NCI-H82 treated with DMSO at 0.1 percent for 48 hours (cell line): ENCODE results near the gene CNIH3.
"Not testable (repeated sequence)": the region's sequence is repeated elsewhere in the genome, so short reads cannot be mapped to it uniquely, and the experiment has no call there.

ENCODE experiments used
- DNase-seq: peaks from one replicate; lab custom pipeline; 2025; ENCODE audit not compliant: unreplicated experiment; lab: John Stamatoyannopoulos, UW

Gene CNIH3

DNA sequence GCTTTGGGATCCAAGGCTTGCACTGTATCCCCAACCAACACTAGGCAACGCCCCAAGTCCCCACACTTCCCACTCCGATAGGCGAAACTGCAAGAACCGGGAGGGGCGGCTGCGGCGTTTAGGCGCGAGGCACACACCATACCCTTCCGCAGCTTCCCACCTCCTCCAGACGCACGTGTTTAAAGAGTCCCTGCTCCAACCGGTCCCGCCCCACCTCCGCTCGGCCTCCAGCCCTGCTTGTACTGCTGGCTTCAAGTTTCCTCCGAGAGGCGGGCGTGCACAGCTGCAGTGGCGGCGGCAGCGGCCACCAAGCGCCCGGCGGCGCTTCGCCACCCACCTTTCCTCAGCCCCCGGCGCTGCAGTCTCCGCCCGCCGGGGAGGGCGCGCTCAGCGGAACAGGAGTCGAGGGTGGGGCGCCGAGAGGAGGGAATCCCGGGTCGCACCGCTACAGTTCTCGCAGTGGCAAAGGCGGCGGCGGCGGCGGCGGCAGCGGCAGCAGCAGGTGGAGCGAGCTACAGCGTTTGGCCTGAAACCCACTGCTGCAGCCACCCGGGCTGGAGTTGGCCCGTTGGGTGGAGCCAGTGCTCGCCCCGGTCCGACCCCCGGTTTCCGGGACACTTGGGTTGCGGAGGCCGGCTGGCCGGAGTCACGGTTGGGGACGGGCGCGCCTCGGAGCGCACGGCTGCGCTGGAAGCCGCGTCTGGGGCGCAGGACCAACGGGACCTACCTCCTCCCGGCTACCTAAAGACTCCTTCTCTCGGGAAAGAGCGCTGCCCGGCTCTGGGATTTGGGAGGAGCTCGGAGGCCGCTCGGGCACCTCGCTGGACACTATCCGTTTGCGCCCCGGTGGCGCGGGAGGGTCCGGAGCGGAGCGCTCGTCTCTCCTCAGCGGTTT lies at the start of gene CNIH3:
Gene CNIH3 (plus strand): TSS at position 457 of the 895 bp plus-strand sequence. CDS start 858 bp downstream, outside the sequence.
- DNase-seq = peak; percentile 13

- not testable (repeated sequence) for DNase-seq
Observed at GRCh38 chr1:224566492-224566891, 49.6 kb upstream of the CNIH3 start.

DNA sequence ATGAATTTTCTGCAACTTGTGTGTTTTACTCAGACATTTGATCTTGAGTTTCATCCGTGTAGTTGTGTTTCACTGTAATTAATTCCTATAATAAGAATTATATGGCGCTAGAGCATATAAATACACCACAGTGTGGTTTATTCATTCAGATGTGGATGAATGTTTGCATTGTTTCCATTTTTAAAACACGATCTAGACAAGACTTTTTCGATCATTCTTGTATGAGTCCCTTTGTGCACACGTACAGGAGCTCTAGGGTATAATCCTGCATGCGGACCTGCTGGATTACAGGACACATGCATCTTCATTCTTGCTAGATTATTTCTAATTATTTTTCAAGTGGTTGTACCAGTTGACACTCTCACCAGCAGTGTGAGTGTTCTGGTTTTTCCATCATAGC lies 46.8 kb upstream of the CNIH3 start:
- no peak for DNase-seq

DNA sequence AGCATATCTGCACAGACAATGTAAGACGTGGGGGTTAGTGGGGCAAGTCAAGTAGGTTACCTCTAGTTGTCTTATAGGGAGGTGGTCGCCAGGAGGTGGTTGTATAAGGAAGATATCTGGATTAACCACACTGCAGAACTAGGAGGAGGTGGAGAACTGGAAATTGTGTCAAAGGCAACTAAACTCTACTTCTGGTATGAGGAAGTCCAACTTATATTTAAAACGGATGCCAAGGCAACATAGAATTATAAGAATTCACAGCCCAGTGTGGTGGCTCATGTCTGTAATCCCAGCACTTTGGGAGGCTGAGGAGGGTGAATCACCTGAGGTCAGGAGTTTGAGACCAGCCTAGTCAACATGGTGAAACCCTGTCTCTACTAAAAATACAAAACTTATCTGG lies 44.1 kb upstream of the CNIH3 start:
- DNase-seq = not testable (repeated sequence)

DNA sequence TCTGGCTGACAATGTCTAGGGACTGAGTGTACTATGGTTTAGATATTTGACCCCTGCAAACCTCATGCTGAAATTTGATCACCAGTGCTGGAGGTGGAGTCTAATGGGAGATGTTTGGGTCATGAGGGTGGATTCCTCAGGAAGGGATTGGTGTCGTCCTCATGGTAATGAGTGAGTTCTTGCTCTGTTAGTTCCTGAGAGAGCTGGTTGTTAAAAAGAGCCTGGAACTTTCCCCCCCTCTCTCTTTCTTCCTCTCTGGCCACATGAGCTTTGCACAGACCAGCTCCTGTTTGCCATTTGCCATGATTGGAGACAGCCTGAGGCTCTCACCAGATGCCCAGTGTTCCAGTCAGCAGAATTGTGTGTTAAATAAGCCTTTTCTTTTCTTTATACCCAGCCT lies 36.6 kb upstream of the CNIH3 start:
- no peak for DNase-seq

DNA sequence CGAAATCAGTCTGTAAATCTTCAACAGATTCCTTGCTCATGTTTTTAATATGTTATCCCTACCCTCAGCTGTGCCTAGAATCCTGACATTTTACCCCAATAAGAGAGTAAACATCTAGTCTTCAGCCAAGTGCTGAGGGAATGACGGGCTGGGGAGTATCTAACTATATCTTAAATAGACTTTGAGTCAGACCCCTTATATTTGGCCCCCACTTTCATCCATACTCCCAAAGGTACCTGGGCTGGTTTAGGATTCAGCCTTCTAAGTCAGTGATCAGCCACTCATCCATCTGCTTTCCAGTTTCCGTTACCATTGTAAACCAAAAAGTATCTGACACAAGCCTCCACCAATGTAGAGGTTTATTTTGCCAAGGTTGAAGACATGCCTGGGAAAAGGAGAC lies 36.1 kb upstream of the CNIH3 start:
- DNase-seq = no peak

GRCh38 chr1:224582041-224582440 lies 34.1 kb upstream of the CNIH3 start:
- no peak for DNase-seq

DNA sequence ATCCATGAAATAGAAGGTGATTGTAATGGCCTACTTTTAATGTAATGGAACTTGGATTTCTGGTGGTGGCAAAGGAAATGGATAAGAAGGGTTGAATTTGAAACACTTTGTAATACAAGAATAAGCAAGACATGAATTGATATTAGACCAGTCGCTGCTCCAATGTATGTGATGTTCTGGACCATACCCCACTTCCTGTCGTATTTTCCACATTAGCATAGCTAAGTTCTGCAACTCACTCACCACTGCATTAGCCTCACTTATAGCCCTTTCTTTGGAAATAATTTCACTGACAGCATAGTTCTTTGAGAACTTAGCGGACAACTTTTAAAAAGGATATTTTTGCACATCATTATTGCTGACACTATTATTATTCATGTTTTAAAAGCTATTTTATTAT lies 32.3 kb upstream of the CNIH3 start:
- DNase-seq = no peak

DNA sequence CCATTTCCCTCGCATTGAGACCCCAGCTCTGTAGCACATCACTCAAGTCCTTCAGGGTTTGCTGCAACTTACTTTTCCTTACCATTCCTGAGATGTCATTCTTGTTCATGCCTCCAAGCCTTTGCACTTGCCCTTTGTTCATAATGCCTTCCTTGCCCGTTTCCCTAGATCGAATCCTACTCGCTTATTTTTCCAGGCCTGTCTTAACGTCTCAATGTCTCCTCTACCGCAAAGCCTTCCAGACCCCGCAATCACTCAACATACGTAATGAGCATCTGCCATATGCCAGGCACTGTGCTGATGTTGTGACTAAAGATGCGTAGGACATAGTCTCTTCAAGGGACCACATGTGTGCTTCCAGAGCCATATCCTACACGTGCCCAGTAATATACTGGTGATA lies 31.1 kb upstream of the CNIH3 start:
- no peak for DNase-seq

GRCh38 chr1:224587051-224587450 lies 29.1 kb upstream of the CNIH3 start:
- no peak for DNase-seq

GRCh38 chr1:224588515-224588914 lies 27.6 kb upstream of the CNIH3 start:
- no peak for DNase-seq

DNA sequence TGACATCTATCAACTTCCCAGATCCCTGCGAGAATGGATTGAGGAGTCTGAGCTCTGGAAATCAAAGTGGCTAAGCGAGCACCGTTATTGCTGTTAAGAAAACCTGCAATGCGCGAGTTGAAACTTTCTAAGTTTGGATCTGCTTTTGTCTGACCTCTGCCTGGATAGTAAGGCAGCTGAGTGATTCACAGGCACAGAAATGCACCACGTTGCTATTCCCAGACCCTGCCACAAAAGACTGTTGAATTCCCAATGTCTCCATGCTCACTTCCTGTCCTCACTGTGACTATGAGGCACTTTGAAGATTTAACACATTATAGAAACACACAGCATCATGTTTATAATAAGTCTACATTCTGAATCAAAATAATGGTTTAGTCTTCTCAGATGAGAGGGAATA lies 27.1 kb upstream of the CNIH3 start:
- DNase-seq = no peak

- no peak for DNase-seq
Observed at GRCh38 chr1:224591326-224591725, 24.8 kb upstream of the CNIH3 start.

- no peak for DNase-seq
Observed at GRCh38 chr1:224592636-224593582, 23.2 kb upstream of the CNIH3 start.

DNA sequence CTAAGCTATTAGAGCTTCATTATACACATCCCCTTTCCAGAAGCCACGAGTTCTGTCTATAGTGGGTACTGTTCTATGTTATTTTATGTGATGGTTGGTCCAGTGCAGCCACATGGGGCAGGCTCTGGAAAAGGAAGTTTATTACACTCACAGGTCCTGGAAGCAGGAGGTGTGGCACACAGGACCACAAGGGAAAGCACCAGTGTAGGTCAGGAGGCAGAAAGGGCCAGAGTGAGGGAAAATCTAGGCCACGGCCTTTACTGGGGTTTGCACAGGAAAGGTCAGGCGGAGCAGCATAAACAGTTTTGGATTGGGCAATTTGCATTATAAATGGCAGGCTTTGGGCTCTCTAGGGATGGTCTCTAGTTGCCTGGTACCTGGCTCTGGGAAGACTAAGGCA lies 21.8 kb upstream of the CNIH3 start:
- no peak for DNase-seq

DNA sequence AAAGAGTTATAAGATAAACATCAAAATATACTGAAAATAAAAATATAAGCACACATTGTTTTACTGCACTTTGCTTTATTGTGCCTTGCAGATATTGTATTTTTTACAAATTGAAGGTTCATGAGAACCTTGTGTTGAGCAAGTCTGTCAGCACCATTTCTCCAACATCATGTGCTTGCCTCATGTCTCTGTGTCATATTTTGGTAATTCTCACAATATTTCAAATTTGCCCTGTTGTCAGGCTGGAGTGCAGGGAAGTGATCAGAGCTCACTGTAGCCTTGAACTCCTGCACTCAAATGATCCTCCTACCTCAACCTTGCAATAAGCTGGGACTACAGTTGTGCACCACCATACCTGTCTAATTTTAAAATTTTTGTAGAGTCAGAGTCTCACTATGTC lies 21.3 kb upstream of the CNIH3 start:
- DNase-seq = no peak

DNA sequence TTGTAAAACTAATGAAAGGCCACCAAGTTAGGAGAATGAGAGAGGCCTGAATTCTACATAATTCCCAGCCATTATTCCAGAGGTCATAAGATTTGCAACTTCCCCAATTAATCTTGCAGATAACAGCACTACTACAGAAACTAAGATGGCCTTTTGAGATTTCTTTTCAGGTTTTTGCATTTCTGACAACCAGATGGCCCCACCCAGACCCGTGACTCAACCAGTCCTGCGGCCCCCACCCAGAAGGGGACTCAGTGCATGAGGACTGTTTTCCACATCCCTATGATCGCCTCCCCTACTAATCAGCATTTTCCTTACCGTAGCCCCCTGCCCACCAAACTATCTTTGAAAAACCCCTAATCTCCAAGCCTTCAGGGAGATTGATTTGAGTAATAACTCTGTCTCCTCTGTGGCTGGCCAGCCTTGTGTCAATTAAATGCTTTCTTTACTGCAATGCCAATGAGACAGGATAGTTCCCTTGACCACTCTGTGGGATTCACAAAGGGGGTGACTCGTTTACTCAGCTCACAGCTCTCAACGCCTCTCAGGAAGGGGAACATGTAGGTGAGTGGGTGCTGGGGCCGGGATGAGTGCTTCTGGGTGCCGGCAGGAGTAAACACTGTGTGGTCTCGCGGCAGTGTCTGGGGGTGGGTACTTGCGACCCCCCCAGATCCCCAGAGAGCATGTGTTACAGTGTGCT lies 10.5 kb upstream of the CNIH3 start:
- no peak for DNase-seq

- no peak for DNase-seq
Observed at GRCh38 chr1:224607188-224608148, 8.6 kb upstream of the CNIH3 start.

DNA sequence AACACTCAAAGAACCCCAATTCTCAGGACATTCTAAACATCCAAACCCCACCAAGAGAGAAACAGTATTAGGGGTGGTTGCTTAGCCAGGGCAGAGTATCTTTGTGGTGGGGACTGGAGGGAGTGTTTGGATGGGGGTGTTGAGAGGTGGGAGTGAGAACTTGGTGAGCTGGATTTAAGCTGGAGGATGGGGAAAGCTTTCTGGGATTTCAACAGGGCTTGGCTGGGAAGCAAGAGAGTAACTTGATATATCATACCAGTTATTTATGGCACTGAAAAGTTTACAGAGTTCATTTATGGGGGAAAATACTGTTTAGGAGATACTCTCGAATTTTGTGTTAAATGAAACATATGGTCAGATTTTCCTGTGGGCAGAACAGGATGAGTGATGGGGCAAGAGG lies 6.8 kb upstream of the CNIH3 start:
- no peak for DNase-seq

GRCh38 chr1:224612246-224612645 lies 3.9 kb upstream of the CNIH3 start:
- DNase-seq = no peak
